Measurements from ENCODE around the gene RGS14.
A peak's percentile ranks its signal among the peaks of the same experiment; 100 is the strongest.

Gene RGS14

DNA sequence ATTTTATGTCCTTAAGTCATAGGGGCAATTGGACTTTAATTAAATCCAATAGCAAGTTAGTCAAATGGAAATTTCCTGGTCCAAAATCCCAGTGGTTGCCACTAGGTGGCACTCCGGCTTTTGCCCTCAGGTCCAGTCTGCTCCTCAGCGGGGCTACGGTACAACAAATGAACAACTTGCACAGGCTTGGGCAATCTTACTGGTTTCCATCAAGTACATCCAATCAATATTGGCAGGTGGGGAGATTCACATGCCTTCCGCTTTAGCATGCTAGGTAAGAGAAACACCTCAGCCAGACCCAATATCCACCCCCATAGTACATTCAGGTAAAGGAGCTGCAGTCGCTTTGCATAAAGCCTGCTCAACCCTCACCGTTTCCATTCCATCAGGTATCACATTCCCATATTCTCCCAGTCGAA is 39.8 kb upstream of the RGS14 start:
- H3K27me3 Mint-ChIP-seq, result no peaks in the 10 kb centered on the region
- H3K4me1 Mint-ChIP-seq (ENCODE audit: low read depth), result peaks cover 16% of the 10 kb centered on the region
- H3K4me3 Mint-ChIP-seq, result no peak overlapping the region
- peaks cover 3% of the 10 kb centered on the region for H3K36me3 Mint-ChIP-seq
- H3K9me3 Mint-ChIP-seq (ENCODE audit: low read depth), result no peaks in the 10 kb centered on the region
- no peak overlapping the region for H3K27ac Mint-ChIP-seq

DNA sequence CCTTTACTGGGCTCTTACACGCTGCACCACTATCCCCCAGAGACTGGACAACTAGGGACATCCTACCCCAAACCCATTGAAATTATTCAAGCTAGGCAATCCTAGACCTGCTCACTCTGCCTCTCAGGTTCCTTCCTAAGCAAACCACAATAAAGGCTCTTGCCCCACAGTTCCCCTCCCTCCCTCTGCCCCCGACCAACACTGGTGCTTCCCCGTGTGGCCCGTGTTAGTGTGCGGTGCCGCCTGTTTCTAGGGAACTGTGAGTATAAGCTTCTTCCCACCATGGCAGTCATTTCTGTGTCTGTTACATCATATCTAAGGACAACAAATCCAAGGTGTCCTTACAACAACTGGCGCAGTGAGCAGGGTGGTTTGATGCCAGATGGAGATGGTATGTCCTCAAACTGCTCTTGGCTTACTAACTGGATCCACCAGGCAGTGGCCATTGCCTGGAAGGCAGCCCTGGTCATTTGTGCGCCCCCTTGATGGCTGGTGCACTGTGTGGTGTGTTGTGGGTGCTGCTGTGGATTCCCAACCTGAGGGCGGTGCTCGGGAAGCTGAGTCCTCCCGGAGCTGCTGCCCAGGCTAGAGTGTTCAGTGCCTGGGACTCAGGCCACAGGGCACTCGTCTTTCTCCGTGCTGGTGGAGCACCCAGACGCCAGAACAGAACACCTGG is 37.7 kb upstream of the RGS14 start:
- Mint-ChIP-seq H3K27me3 (no peaks in the 10 kb centered on the region), H3K27ac (no peak overlapping the region), H3K4me1 (ENCODE audit: low read depth) (peaks cover 16% of the 10 kb centered on the region), H3K36me3 (peaks cover 3% of the 10 kb centered on the region), H3K9me3 (ENCODE audit: low read depth) (no peaks in the 10 kb centered on the region), H3K4me3 (no peak overlapping the region)

DNA sequence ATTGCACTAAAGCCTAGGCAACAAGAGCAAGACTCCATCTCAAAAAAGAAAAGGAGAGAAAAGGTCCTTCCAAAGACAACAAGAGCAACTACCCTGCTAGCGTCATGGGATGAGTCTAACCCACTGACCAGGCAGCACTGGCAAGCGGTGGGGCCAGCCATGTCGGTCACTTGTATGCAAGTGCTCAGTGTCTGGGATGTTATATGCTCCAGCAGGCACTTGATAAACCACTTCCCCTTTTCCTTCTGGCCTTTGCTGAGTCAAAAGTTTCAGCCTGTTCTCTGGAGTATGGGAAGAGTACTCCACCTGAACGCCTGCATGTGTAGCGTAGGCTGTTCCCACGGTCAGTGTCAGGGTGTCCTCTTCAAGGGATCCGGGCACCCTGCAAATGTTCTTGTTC is 36.8 kb upstream of the RGS14 start:
- H3K9me3 Mint-ChIP-seq (ENCODE audit: low read depth), result no peaks in the 10 kb centered on the region
- peaks cover 3% of the 10 kb centered on the region for H3K36me3 Mint-ChIP-seq
- H3K4me1 Mint-ChIP-seq (ENCODE audit: low read depth), result peaks cover 16% of the 10 kb centered on the region
- no peak overlapping the region for H3K27ac Mint-ChIP-seq
- no peak overlapping the region for H3K4me3 Mint-ChIP-seq
- H3K27me3 Mint-ChIP-seq, result no peaks in the 10 kb centered on the region

DNA sequence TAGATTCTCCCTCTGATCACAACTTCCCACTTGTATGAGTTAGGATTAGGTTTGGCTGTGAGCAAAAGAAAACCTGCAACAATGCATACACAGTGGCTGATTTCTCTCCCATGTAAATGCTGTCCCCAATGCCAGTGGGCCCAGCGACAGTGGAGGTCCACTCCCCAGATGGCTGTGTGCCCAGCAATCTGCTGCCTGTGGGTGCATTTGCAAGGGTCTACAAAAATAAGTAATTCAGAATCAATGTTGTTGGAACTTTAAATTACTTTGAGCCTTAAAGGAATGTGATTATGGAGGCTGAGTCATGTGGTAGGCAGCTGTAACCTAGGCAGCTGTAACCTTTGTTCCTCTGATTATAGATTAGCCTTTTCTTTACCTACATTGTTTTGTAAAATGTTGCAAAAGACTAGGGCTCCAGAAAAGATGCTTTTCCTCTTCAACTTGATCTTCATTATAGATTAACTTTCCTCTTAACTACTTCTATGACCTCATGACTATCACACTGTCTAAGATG is 31.8 kb upstream of the RGS14 start:
- Mint-ChIP-seq H3K4me3 (no peak overlapping the region), H3K9me3 (ENCODE audit: low read depth) (no peaks in the 10 kb centered on the region), H3K27ac (no peak overlapping the region), H3K36me3 (peaks cover 3% of the 10 kb centered on the region), H3K27me3 (no peaks in the 10 kb centered on the region), H3K4me1 (ENCODE audit: low read depth) (peaks cover 10% of the 10 kb centered on the region)

DNA sequence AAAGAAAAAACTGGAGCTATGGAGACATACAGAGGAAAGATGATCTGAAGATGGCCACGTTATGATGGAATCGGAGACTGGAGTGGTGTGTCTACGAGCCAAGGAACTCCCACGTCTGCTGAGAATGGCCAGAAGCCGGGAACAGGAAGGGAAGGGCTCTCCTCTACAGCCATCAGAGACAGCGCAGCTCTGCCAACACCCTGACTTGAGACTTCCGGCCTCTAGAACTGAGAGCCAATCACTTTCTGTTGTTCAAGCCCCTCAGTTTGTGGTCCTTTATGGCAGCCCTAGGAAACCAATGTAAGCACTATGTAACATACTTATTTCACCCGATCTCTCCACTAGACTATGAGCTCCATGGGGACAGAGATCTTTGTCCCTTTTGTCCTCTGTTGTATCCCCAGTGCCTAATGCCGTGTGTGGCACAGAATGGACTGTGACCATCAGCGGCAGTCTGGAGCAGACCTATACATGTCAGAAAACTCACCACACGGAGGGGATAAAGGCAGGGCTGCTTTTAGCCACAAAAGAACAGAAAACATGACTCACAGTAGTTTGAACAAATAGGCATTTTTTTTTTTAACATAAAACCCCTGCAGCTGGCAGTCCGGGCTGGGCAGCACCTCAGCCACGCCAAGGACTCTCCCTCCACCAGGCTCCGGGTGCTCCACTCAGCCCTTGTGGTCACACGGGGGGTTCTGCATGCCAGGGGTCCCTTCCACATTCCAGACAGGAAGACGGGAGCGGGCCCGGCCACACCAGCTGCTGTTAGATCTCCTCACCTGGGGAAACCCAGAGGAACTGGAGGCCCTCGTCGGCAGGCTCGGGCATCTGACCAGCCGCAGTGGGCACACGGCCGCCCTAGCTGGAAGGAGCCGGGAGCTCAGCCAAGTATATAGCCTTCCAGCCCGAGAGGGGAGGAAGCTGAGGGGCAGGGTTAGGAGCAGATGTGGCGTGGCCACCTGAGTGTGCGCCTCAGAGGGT is 29.9 kb upstream of the RGS14 start:
- Mint-ChIP-seq H3K9me3 (ENCODE audit: low read depth) (no peaks in the 10 kb centered on the region), H3K4me3 (peak overlapping the region; percentile 73), H3K27ac (peak overlapping the region; percentile 54), H3K4me1 (ENCODE audit: low read depth) (peaks cover 11% of the 10 kb centered on the region), H3K27me3 (no peaks in the 10 kb centered on the region), H3K36me3 (no peaks in the 10 kb centered on the region)

DNA sequence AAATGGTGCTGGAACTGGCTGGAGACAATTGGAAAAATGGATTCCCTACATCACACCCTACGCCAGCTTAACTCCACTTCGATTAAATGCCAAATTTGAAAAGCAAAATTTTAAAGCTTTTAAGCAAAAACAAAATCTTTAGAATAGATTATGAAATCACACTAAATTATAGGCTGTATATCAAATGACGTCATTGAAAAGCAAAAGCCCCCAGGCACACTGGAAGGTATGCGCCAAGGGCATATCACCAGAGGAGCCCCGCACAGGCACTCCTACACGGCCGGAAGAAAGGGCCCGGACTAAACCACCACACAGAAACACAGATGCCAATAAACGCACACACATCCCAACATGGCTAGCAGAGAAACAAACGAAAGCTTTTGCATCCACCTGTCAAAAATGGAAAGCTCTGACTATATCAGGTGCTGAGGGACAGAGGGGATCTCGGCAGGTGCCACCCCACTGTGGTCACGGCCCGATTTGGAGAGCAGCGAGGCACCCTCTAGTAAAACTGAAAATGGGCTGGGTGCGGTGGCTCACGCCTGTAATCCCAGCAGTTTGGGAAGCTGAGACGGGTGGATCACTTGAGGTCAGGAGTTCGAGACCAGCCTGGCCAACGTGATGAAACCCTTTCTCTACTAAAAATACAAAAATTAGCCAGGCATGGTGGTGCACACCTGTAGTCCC is 29.0 kb upstream of the RGS14 start:
- no peaks in the 10 kb centered on the region for H3K36me3 Mint-ChIP-seq
- no peaks in the 10 kb centered on the region for H3K9me3 Mint-ChIP-seq (ENCODE audit: low read depth)
- peaks cover 11% of the 10 kb centered on the region for H3K4me1 Mint-ChIP-seq (ENCODE audit: low read depth)
- no peak overlapping the region for H3K4me3 Mint-ChIP-seq
- H3K27me3 Mint-ChIP-seq, result no peaks in the 10 kb centered on the region
- H3K27ac Mint-ChIP-seq, result no peak overlapping the region

DNA sequence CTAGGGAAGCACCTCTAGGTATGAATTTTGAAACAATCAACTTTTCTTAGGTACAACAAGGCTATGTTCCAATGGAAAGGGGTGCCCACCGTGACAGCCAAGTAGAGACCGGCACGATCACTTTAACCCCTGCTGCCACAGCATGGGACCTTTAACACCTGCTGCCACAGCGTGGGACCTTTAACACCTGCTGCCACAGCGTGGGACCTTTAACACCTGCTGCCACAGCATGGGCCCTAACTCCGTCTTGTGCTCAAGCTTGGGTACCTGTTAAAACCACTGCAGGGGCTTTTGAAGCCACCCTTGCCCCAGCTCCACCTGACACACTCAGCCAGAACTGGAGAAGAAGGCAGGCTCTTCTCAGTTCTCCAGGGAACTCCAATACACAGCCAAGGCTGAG is 27.8 kb upstream of the RGS14 start:
- Mint-ChIP-seq H3K4me1 (ENCODE audit: low read depth) (peaks cover 11% of the 10 kb centered on the region), H3K4me3 (no peak overlapping the region), H3K27ac (no peak overlapping the region), H3K27me3 (no peaks in the 10 kb centered on the region), H3K9me3 (ENCODE audit: low read depth) (no peaks in the 10 kb centered on the region), H3K36me3 (no peaks in the 10 kb centered on the region)

DNA sequence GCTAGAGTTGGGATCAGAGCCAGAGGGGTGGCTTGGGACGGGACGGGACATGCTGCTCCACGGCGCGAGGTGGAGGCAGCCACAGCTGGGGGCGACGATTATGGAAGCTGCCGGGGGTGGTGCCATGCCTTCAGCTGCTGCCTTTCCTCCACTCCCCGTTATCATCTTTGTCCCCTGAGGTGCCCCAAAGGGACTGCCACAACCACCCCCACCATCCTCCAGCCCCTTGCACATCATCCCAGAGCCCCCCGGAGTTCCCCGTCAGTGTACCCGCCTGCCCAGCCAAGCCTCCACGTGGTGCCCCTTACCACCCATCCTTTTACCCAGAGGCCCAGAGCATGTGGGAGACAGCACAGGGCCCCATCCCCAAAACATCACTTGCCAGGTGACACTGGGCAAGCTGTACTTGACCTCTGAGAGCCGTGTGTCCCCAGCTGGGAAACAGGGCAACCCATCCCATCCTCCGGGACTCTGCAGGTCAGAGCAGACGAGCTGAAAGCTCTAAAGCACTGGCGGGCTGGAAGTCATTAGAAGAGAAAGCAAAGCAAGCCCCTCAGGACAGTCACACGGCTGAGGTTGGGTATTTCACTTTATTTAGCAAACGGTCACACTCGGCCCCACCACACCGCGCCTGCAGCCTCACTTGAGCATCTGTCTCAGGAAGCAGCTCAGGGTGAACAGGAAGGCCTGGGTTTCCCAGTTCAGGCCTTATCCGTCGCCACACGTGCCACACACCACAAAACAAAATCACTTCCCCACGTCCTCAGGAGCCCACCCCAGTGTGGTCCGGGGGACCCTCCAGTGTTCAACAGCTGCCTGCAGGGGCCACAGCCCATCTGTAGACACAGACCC is 26.5 kb upstream of the RGS14 start:
- Mint-ChIP-seq H3K36me3 (no peaks in the 10 kb centered on the region), H3K4me1 (ENCODE audit: low read depth) (peaks cover 10% of the 10 kb centered on the region), H3K9me3 (ENCODE audit: low read depth) (no peaks in the 10 kb centered on the region), H3K27me3 (no peaks in the 10 kb centered on the region), H3K27ac (peak overlapping the region; percentile 22), H3K4me3 (no peak overlapping the region)

DNA sequence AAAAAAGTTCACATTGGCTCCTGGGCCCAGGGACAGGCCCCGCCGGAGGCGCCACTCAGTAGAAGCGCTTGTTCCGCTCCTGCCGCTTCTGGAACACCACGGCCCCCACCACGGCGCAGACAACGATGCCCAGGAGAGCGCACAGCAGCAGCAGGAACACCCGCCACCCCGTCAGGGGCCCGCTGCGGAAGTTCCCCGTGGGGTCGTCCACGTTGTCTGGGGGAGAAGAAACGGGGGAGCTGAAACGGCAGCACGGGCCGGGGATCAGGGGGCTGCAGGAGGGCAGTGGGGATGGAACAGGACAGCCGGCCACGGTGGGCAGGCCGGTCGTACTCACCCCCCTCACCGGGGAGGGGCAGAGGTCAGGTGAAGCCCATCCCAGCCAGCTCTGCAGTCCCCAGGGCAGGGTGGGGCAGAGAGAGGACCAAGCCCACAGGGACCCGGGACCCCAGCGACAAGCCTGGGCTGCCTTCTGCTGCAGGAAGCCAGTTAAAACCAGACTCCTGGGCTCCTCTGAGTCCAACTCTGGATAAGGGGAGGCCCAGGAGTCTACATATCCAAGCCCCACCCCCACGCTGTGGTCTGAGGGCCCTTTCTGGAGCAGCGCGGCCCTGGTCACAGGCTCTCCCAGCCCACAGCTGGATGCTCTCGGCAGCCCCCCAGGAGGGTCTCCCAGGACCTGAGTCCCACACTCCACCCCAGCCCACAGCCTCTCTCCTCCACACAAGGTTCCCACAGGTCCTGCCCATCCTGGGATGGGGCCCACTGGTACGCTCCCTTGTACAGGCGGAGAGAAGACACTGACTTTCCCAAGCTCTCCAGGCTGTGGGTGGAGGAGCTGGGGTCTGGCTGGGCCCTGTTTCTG is 25.5 kb upstream of the RGS14 start:
- Mint-ChIP-seq H3K36me3 (no peaks in the 10 kb centered on the region), H3K27me3 (no peaks in the 10 kb centered on the region), H3K9me3 (ENCODE audit: low read depth) (no peaks in the 10 kb centered on the region), H3K4me3 (no peak overlapping the region), H3K4me1 (ENCODE audit: low read depth) (peaks cover 9% of the 10 kb centered on the region), H3K27ac (no peak overlapping the region)

DNA sequence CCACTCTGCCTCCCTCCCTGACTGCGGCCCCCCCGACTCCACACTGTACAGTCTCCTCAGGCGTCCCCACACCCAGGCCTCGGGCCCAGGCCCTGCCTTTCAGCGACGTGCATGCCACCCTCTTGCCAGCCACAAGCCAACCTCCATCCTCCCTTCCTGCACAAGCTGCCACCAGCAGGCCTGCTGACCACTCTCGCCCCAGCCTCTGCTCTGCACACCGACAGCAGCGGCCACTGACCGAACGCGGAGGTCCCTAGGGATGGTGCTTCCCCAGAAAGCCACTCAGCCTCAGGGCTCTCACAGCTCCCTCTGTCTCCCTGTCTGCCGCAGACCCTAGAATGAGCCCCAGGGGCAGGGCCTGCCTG is 24.8 kb upstream of the RGS14 start:
- no peaks in the 10 kb centered on the region for H3K9me3 Mint-ChIP-seq (ENCODE audit: low read depth)
- H3K4me3 Mint-ChIP-seq, result no peak overlapping the region
- H3K36me3 Mint-ChIP-seq, result no peaks in the 10 kb centered on the region
- no peaks in the 10 kb centered on the region for H3K27me3 Mint-ChIP-seq
- H3K4me1 Mint-ChIP-seq (ENCODE audit: low read depth), result peaks cover 4% of the 10 kb centered on the region
- H3K27ac Mint-ChIP-seq, result no peak overlapping the region

DNA sequence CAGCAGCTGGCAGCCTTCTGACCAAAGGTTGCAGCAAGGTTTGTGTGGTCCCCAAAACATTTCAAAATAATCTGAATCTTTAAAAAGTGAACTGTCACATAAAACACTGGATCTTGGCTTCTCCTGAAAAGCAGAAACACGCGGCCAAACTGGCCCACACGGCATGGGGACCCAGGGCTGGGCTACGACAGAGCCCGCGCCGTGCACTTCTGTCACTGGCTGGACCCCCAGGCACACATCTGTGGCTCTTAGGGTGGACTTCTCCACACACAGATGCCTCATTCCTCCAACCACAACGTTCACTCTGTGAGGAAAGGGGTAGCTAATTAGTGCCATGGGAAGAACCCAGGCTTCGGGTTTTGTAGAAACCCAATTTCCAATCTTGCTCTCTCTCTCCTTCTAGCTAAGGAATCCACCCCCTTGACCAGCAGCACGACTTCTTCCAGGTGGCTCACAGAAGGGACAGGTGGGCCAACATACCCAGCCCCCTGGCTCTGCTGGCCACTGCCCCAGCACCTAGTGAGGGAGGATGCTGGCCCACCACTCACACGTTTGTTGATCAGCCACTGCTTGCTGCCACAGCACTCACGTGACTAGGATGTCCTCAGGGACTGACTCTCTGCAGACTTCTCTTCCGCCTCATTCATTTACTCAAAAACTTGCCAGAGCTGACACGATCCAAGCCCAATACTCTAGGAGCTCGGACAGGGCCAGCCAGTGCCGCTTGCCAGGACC is 24.1 kb upstream of the RGS14 start:
- Mint-ChIP-seq H3K4me1 (ENCODE audit: low read depth) (peaks cover 2% of the 10 kb centered on the region), H3K9me3 (ENCODE audit: low read depth) (no peaks in the 10 kb centered on the region), H3K27ac (no peak overlapping the region), H3K27me3 (no peaks in the 10 kb centered on the region), H3K4me3 (no peak overlapping the region), H3K36me3 (no peaks in the 10 kb centered on the region)

DNA sequence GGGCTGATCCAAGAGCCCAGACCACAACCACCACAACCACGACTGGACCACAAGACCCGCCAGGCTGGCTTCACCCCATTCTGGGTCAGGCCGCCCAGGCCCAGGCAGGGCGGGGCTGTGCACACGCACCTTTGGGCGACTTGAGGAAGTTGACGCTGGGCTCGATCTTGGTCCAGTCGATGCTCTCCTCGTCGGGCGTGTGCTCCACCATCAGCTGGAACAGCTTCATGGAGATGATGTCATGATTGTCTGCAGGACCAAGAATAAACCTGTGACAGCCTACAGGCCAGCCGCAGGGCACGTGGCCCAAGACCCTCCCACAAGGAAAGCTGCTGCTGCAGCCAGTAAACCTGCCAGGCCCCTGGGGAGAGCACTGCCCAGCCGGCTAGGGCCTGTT is 23.6 kb upstream of the RGS14 start:
- no peaks in the 10 kb centered on the region for H3K9me3 Mint-ChIP-seq (ENCODE audit: low read depth)
- H3K27ac Mint-ChIP-seq, result no peak overlapping the region
- H3K4me1 Mint-ChIP-seq (ENCODE audit: low read depth), result peaks cover 2% of the 10 kb centered on the region
- H3K36me3 Mint-ChIP-seq, result no peaks in the 10 kb centered on the region
- no peak overlapping the region for H3K4me3 Mint-ChIP-seq
- no peaks in the 10 kb centered on the region for H3K27me3 Mint-ChIP-seq
